Stimulated activated CD8-positive, alpha-beta memory T cell treated with anti-CD3 and anti-CD28 coated beads, Interleukin-15, amount 100 ng/mL, for 24 hours (primary cell): Measurements from ENCODE around the gene KAT6B.
"Not testable (repeated sequence)": the region's sequence is repeated elsewhere in the genome, so short reads cannot be mapped to it uniquely, and the experiment has no call there.

Experiments used
- DNase-seq: peaks from one replicate; pipeline ENCODE4 v3.0.0-alpha.2; 2020; ENCODE audit warnings: low read depth

KAT6B gene

GRCh38 chr10:74862625-74863024 lies 36.2 kb downstream of the KAT6B start:
- DNase-seq: no peak

- DNase-seq: no peak
These were observed 37.2 kb downstream of the KAT6B start for GRCh38 chr10:74863551-74863950.

GRCh38 chr10:74867351-74867750 lies 41.0 kb downstream of the KAT6B start:
- DNase-seq: no peak

- no peak for DNase-seq
These were observed 42.1 kb downstream of the KAT6B start for GRCh38 chr10:74868392-74868977.

- DNase-seq: no peak
These were observed 43.2 kb downstream of the KAT6B start for GRCh38 chr10:74869635-74870034.

GRCh38 chr10:74870191-74870590 lies 43.8 kb downstream of the KAT6B start:
- no peak for DNase-seq

- no peak for DNase-seq
These were observed 45.4 kb downstream of the KAT6B start for GRCh38 chr10:74871595-74872382.

- no peak for DNase-seq
These were observed 47.5 kb downstream of the KAT6B start for GRCh38 chr10:74873803-74874454.

GRCh38 chr10:74874649-74875048 lies 48.2 kb downstream of the KAT6B start:
- DNase-seq: no peak

- DNase-seq: no peak
These were observed 48.7 kb downstream of the KAT6B start for GRCh38 chr10:74875068-74875467.

GRCh38 chr10:74875966-74876365 lies 49.6 kb downstream of the KAT6B start:
- DNase-seq: no peak

- DNase-seq: not testable (repeated sequence)
These were observed 50.7 kb downstream of the KAT6B start for GRCh38 chr10:74877054-74877453.

GRCh38 chr10:74877898-74878297 lies 51.5 kb downstream of the KAT6B start:
- DNase-seq: no peak

GRCh38 chr10:74880041-74880440 lies 53.6 kb downstream of the KAT6B start:
- no peak for DNase-seq

GRCh38 chr10:74881253-74881884 lies 55.0 kb downstream of the KAT6B start:
- DNase-seq: no peak

- no peak for DNase-seq
These were observed 56.0 kb downstream of the KAT6B start for GRCh38 chr10:74882427-74882826.

GRCh38 chr10:74882831-74883230 lies 56.4 kb downstream of the KAT6B start:
- DNase-seq: no peak

GRCh38 chr10:74883428-74883827 lies 57.0 kb downstream of the KAT6B start:
- DNase-seq: no peak

GRCh38 chr10:74887614-74888284 lies 61.3 kb downstream of the KAT6B start:
- DNase-seq: no peak

- DNase-seq: no peak
These were observed 62.7 kb downstream of the KAT6B start for GRCh38 chr10:74888962-74889661.

- DNase-seq: no peak
These were observed 63.2 kb downstream of the KAT6B start for GRCh38 chr10:74889662-74889998.

- DNase-seq: no peak
These were observed 64.1 kb downstream of the KAT6B start for GRCh38 chr10:74890460-74890859.
